Neuron (in vitro differentiated cells): ENCODE data around the gene MED28.
"Not testable (repeated sequence)": the region's sequence is repeated elsewhere in the genome, so short reads cannot be mapped to it uniquely, and the experiment has no call there.

Source experiments
- H2AFZ ChIP-seq: one replicate; pipeline ENCODE4 v1.6.1; 2013; ENCODE audit warnings: low read depth, mild to moderate bottlenecking, inconsistent platforms, low read length, moderate library complexity
- H3K27me3 ChIP-seq: one replicate; pipeline ENCODE4 v1.6.1; 2013; ENCODE audit warnings: low read length; ENCODE audit not compliant: insufficient read depth
- H3K36me3 ChIP-seq: one replicate; pipeline ENCODE4 v1.6.1; 2013; ENCODE audit warnings: low read length; ENCODE audit not compliant: insufficient read depth
- H3K4me1 ChIP-seq: one replicate; pipeline ENCODE4 v1.6.1; 2013; ENCODE audit warnings: low read length; ENCODE audit not compliant: insufficient read depth
- H3K4me3 ChIP-seq: 2 replicates; pipeline ENCODE4 v1.5.1; 2013; ENCODE audit warnings: mild to moderate bottlenecking, low read length, moderate library complexity
- H3K9me3 ChIP-seq: one replicate; pipeline ENCODE4 v1.6.1; 2013; ENCODE audit warnings: low read length

MED28 gene

GRCh38 chr4:17659196-17659595, 44.8 kb downstream of the MED28 start:
- H3K9me3 ChIP-seq, H3K4me1 ChIP-seq, H3K27me3 ChIP-seq, H3K4me3 ChIP-seq, H3K36me3 ChIP-seq, H2AFZ ChIP-seq: not testable (repeated sequence)

GRCh38 chr4:17662694-17663093, 48.3 kb downstream of the MED28 start:
- Histone ChIP-seq H3K4me3 (no peak overlapping the region), H3K36me3 (no peaks in the 10 kb centered on the region), H3K4me1 (no peaks in the 10 kb centered on the region), H3K9me3 (no peaks in the 10 kb centered on the region), H2AFZ (no peak overlapping the region), H3K27me3 (no peaks in the 10 kb centered on the region)

- Histone ChIP-seq H2AFZ (no peak overlapping the region), H3K4me1 (no peaks in the 10 kb centered on the region), H3K36me3 (no peaks in the 10 kb centered on the region), H3K9me3 (no peaks in the 10 kb centered on the region), H3K27me3 (no peaks in the 10 kb centered on the region), H3K4me3 (no peak overlapping the region)
Measured at GRCh38 chr4:17664755-17665154, 50.3 kb downstream of the MED28 start.

- Histone ChIP-seq H3K4me3 (no peak overlapping the region), H2AFZ (no peak overlapping the region), H3K27me3 (no peaks in the 10 kb centered on the region), H3K9me3 (no peaks in the 10 kb centered on the region), H3K4me1 (no peaks in the 10 kb centered on the region), H3K36me3 (no peaks in the 10 kb centered on the region)
Measured at GRCh38 chr4:17665346-17665745, 50.9 kb downstream of the MED28 start.

- no peak overlapping the region for H2AFZ ChIP-seq
- no peak overlapping the region for H3K4me3 ChIP-seq
- H3K27me3 ChIP-seq: no peaks in the 10 kb centered on the region
- no peaks in the 10 kb centered on the region for H3K36me3 ChIP-seq
- no peaks in the 10 kb centered on the region for H3K9me3 ChIP-seq
- H3K4me1 ChIP-seq: no peaks in the 10 kb centered on the region
Measured at GRCh38 chr4:17665852-17666251, 51.4 kb downstream of the MED28 start.

- no peaks in the 10 kb centered on the region for H3K9me3 ChIP-seq
- H3K4me1 ChIP-seq: no peaks in the 10 kb centered on the region
- no peaks in the 10 kb centered on the region for H3K36me3 ChIP-seq
- H2AFZ ChIP-seq: no peak overlapping the region
- H3K27me3 ChIP-seq: no peaks in the 10 kb centered on the region
- H3K4me3 ChIP-seq: no peak overlapping the region
Measured at GRCh38 chr4:17667253-17667652, 52.8 kb downstream of the MED28 start.

- H3K27me3 ChIP-seq: no peaks in the 10 kb centered on the region
- no peaks in the 10 kb centered on the region for H3K4me1 ChIP-seq
- no peaks in the 10 kb centered on the region for H3K36me3 ChIP-seq
- no peak overlapping the region for H2AFZ ChIP-seq
- no peak overlapping the region for H3K4me3 ChIP-seq
- H3K9me3 ChIP-seq: no peaks in the 10 kb centered on the region
Measured at GRCh38 chr4:17667653-17668201, 53.3 kb downstream of the MED28 start.

- H2AFZ ChIP-seq: no peak overlapping the region
- no peaks in the 10 kb centered on the region for H3K36me3 ChIP-seq
- no peaks in the 10 kb centered on the region for H3K9me3 ChIP-seq
- no peaks in the 10 kb centered on the region for H3K4me1 ChIP-seq
- no peak overlapping the region for H3K4me3 ChIP-seq
- no peaks in the 10 kb centered on the region for H3K27me3 ChIP-seq
Measured at GRCh38 chr4:17670423-17670822, 56.0 kb downstream of the MED28 start.

- no peak overlapping the region for H3K4me3 ChIP-seq
- H3K4me1 ChIP-seq: no peaks in the 10 kb centered on the region
- no peaks in the 10 kb centered on the region for H3K27me3 ChIP-seq
- H3K9me3 ChIP-seq: no peaks in the 10 kb centered on the region
- no peak overlapping the region for H2AFZ ChIP-seq
- no peaks in the 10 kb centered on the region for H3K36me3 ChIP-seq
Measured at GRCh38 chr4:17680559-17681280, 66.3 kb downstream of the MED28 start.

- no peaks in the 10 kb centered on the region for H3K4me1 ChIP-seq
Measured at GRCh38 chr4:17681281-17682221, 67.1 kb downstream of the MED28 start.

GRCh38 chr4:17682222-17682566, 67.8 kb downstream of the MED28 start:
- Histone ChIP-seq H3K9me3 (no peaks in the 10 kb centered on the region), H3K27me3 (no peaks in the 10 kb centered on the region), H3K4me3 (no peak overlapping the region), H3K36me3 (no peaks in the 10 kb centered on the region), H2AFZ (no peak overlapping the region), H3K4me1 (no peaks in the 10 kb centered on the region)

More at GRCh38 chr4:17681281-17682221, 67.1 kb downstream of the MED28 start:
- H3K4me3 ChIP-seq: no peak overlapping the region
- no peaks in the 10 kb centered on the region for H3K36me3 ChIP-seq
- no peaks in the 10 kb centered on the region for H3K27me3 ChIP-seq
- H3K9me3 ChIP-seq: no peaks in the 10 kb centered on the region
- H2AFZ ChIP-seq: no peak overlapping the region
